SK-N-SH (cell line): ENCODE data around the gene OTUD7B. TPM values are rescaled to one million over a fixed set of nuclear protein-coding genes. Genes with fewer than 3 reads are reported as not detected.

ENCODE experiments used
- CTCF ChIA-PET: fragments of 300-600, 350-600 bp; formaldehyde crosslinking; extraction: SDS; loops from one replicate; lab custom pipeline; 2021; lab: Yijun Ruan, JAX
- POLR2A ChIA-PET: fragments of 350-600 bp; sonication (Branson Sonifier 250); formaldehyde crosslinking; extraction: SDS; loops from one replicate; lab custom pipeline; 2020; ENCODE audit warnings: antibody characterized with exemption, inconsistent platforms; lab: Yijun Ruan, JAX
- DNase-seq: peaks from one replicate; pipeline ENCODE4 v3.0.0; 2012
- H2AFZ ChIP-seq: fragments of 200-600 bp; sonication (generic); 2 replicates; pipeline ENCODE4 v1.8.1; 2016; ENCODE audit warnings: antibody characterized with exemption, mild to moderate bottlenecking, low read depth
- H3F3A ChIP-seq: fragments of 200-600 bp; sonication (generic); replicated peaks from 2 replicates; pipeline ENCODE3; 2016; ENCODE audit warnings: antibody characterized with exemption, mild to moderate bottlenecking; ENCODE audit not compliant: insufficient read depth
- H3K27ac ChIP-seq, 2 experiments: fragments of 200-500 bp in 1 of 2; fragments of 200-600 bp in 1 of 2; sonication (Bioruptor generic) in 1 of 2; sonication (generic), shearing (Covaris generic) in 1 of 2; 2 replicates each; pipeline versions ENCODE4 v1.5.1 to v1.6.1; 2014 to 2016; ENCODE audit warnings: low read depth in 2 of 2, inconsistent platforms in 1 of 2, low read length in 1 of 2, mild to moderate bottlenecking in 1 of 2, mixed read lengths in 1 of 2
- H3K27me3 ChIP-seq: fragments of 200-600 bp; sonication (generic), shearing (Covaris generic); 2 replicates; pipeline ENCODE4 v1.6.1; 2016; ENCODE audit warnings: mixed run types; ENCODE audit not compliant: insufficient read depth
- H3K36me3 ChIP-seq, 2 experiments: fragments of 200-500 bp in 1 of 2; fragments of 200-600 bp in 1 of 2; sonication (Bioruptor generic) in 1 of 2; sonication (generic) in 1 of 2; replicated peaks in 1 of 2; 2 replicates each; pipeline versions ENCODE3 to v1.5.1; 2014 to 2016; ENCODE audit warnings: low read length in 1 of 2, mild to moderate bottlenecking in 1 of 2; ENCODE audit not compliant: insufficient read depth in 2 of 2, control insufficient read depth in 1 of 2
- H3K4me1 ChIP-seq, 2 experiments: fragments of 200-500 bp in 1 of 2; fragments of 200-600 bp in 1 of 2; sonication (Bioruptor generic) in 1 of 2; sonication (generic), shearing (Covaris generic) in 1 of 2; 2 replicates each; pipeline versions ENCODE4 v1.5.1 to v1.6.1; 2014 to 2016; ENCODE audit warnings: low read depth in 1 of 2, low read length in 1 of 2, mixed run types in 1 of 2; ENCODE audit not compliant: insufficient read depth in 2 of 2, control insufficient read depth in 1 of 2
- H3K4me2 ChIP-seq: fragments of 200-600 bp; sonication (generic), shearing (Covaris generic); 2 replicates; pipeline ENCODE4 v1.6.1; 2017; ENCODE audit warnings: mixed run types
- H3K4me3 ChIP-seq, 2 experiments: fragments of 200-500 bp in 1 of 2; fragments of 200-600 bp in 1 of 2; sonication (Bioruptor generic) in 1 of 2; sonication (generic), shearing (Covaris generic) in 1 of 2; 2 replicates each; pipeline versions ENCODE4 v1.5.1 to v1.8.1; 2014 to 2016; ENCODE audit warnings: low read depth in 2 of 2, inconsistent platforms in 1 of 2, low read length in 1 of 2, mild to moderate bottlenecking in 1 of 2, mixed read lengths in 1 of 2, moderate library complexity in 1 of 2
- H3K79me2 ChIP-seq: fragments of 200-600 bp; sonication (generic); 2 replicates; pipeline ENCODE4 v1.8.1; 2017; ENCODE audit warnings: mild to moderate bottlenecking; ENCODE audit not compliant: insufficient read depth
- H3K9ac ChIP-seq: fragments of 200-600 bp; sonication (generic); 2 replicates; pipeline ENCODE4 v1.6.1; 2017; ENCODE audit warnings: mixed run types
- H3K9me2 ChIP-seq: fragments of 200-600 bp; sonication (generic); 2 replicates; pipeline ENCODE4 v1.6.1; 2017; ENCODE audit warnings: mixed run types
- H3K9me3 ChIP-seq: fragments of 200-600 bp; sonication (generic); 2 replicates; pipeline ENCODE4 v1.6.1; 2017; ENCODE audit warnings: mixed run types, mild to moderate bottlenecking, moderate library complexity
- H4K20me1 ChIP-seq: fragments of 200-600 bp; sonication (generic); 2 replicates; pipeline ENCODE4 v1.6.1; 2017; ENCODE audit warnings: mild to moderate bottlenecking, mixed run types; ENCODE audit not compliant: insufficient read depth
- CHD2 ChIP-seq: fragments of 150-350 bp; IDR thresholded peaks from 2 replicates; pipeline ENCODE4 v1.6.1; 2018; ENCODE audit warnings: low read length; ENCODE audit not compliant: partially characterized antibody
- CTCF ChIP-seq: fragments of 200-600 bp; sonication (generic); IDR thresholded peaks from 2 replicates; pipeline ENCODE4 v1.6.1; 2017; ENCODE audit warnings: antibody characterized with exemption, mild to moderate bottlenecking, moderate library complexity
- ELF1 ChIP-seq: IDR thresholded peaks from 2 replicates; pipeline ENCODE4 v1.4.0; 2012
- FOSL2 ChIP-seq: IDR thresholded peaks from 2 replicates; pipeline ENCODE4 v1.4.0; 2012; ENCODE audit warnings: low read depth, mild to moderate bottlenecking, moderate library complexity, borderline replicate concordance
- FOXJ3 ChIP-seq: sonication (generic); formaldehyde crosslinking; IDR thresholded peaks from 2 replicates; pipeline ENCODE4 v1.5.1; 2020; ENCODE audit warnings: mild to moderate bottlenecking, missing genetic modification reagents
- FOXM1 ChIP-seq: IDR thresholded peaks from 2 replicates; pipeline ENCODE4 v1.4.0; 2012; ENCODE audit warnings: low read depth, mild to moderate bottlenecking
- GABPA ChIP-seq: IDR thresholded peaks from 2 replicates; pipeline ENCODE4 v1.4.0; 2012; ENCODE audit warnings: low read depth, mild to moderate bottlenecking
- MAX ChIP-seq: IDR thresholded peaks from 2 replicates; pipeline ENCODE4 v1.4.0; 2012; ENCODE audit warnings: low read depth
- RCOR1 ChIP-seq: fragments of 150-350 bp; IDR thresholded peaks from 2 replicates; pipeline ENCODE4 v1.6.1; 2017; ENCODE audit warnings: antibody characterized with exemption, low read length
- RFX5 ChIP-seq: IDR thresholded peaks from 2 replicates; pipeline ENCODE4 v1.6.1; 2012; ENCODE audit warnings: mild to moderate bottlenecking, improper control_type of control experiment, low read length
- SIN3A ChIP-seq: IDR thresholded peaks from 2 replicates; pipeline ENCODE4 v1.6.1; 2012; ENCODE audit warnings: low read depth, mild to moderate bottlenecking, low read length, moderate library complexity, borderline replicate concordance
- SMC3 ChIP-seq: IDR thresholded peaks from 2 replicates; pipeline ENCODE4 v1.6.1; 2012; ENCODE audit warnings: low read depth, low read length, improper control_type of control experiment
- TAF1 ChIP-seq: IDR thresholded peaks from 2 replicates; pipeline ENCODE4 v1.6.1; 2012; ENCODE audit warnings: low read depth, mild to moderate bottlenecking, low read length, moderate library complexity, borderline replicate concordance
- TEAD4 ChIP-seq: IDR thresholded peaks from 2 replicates; pipeline ENCODE4 v1.4.0; 2012; ENCODE audit warnings: mild to moderate bottlenecking, borderline replicate concordance; ENCODE audit not compliant: insufficient read depth
- USF1 ChIP-seq: IDR thresholded peaks from 2 replicates; pipeline ENCODE4 v1.4.0; 2012; ENCODE audit warnings: low read depth, borderline replicate concordance
- YY1 ChIP-seq: IDR thresholded peaks from 2 replicates; pipeline ENCODE4 v1.4.0; 2012; ENCODE audit warnings: low read depth, mild to moderate bottlenecking
- ZBTB33 ChIP-seq: IDR thresholded peaks from 2 replicates; pipeline ENCODE4 v1.4.0; 2012; ENCODE audit warnings: low read depth, borderline replicate concordance
- WGBS: methylation state at CpG from one replicate; pipeline ENCODE4 v1.1.6; 2017; ENCODE audit warnings: low lambda C conversion rate; 5-methylcytosine and 5-hydroxymethylcytosine counted together
- polyA plus RNA-seq, 3 experiments: library from polyadenylated mRNA; depleted of rRNA; stranded (reverse); fragments of >200 nt; gene quantifications; 2 replicates each; pipeline ENCODE4 v1.2.3, GENCODE V29; 2012

Gene OTUD7B
- polyA plus RNA-seq, 1 of the 3 experiments (the other 2 are of a cell fraction) = 4.2 TPM

GRCh38 chr1:150024156-150024555 is 13.6 kb upstream of the OTUD7B start:
- Histone ChIP-seq H3K27ac (no peak overlapping the region), H3K9me3 (no peaks in the 10 kb centered on the region)
- TF ChIP-seq FOXJ3 (no peak), ELF1 (no peak), USF1 (no peak), CTCF (no peak), SMC3 (no peak), MAX (no peak), YY1 (no peak), RFX5 (no peak), CHD2 (no peak), SIN3A (no peak), RCOR1 (no peak), FOXM1 (no peak), GABPA (no peak), TEAD4 (no peak), ZBTB33 (no peak), TAF1 (no peak), FOSL2 (no peak)
- TF ChIP-seq, all 33 proteins: peak for 0
- no peak overlapping the region for H3K4me2 ChIP-seq
- H3F3A ChIP-seq = no peaks in the 10 kb centered on the region
- H3K9me2 ChIP-seq = no peaks in the 10 kb centered on the region
- ChIA-PET CTCF (interaction anchor here (0.9 to 1.7 kb wide), 4 partner anchors 11 to 63 kb away, joined by 3 to 4 read pairs (median 3); no protein-coding TSS in a partner anchor), POLR2A (interaction anchor here (0.6 kb wide), 1 partner anchor 139 kb away, joined by 3 read pairs; no protein-coding TSS in a partner anchor)
- no peaks in the 10 kb centered on the region for H3K4me1 ChIP-seq
- H3K36me3 ChIP-seq = no peaks in the 10 kb centered on the region
- no peaks in the 10 kb centered on the region for H3K79me2 ChIP-seq
- H2AFZ ChIP-seq = no peak overlapping the region
- H3K27me3 ChIP-seq = no peaks in the 10 kb centered on the region
- no peak overlapping the region for H3K9ac ChIP-seq
- no peaks in the 10 kb centered on the region for H4K20me1 ChIP-seq
- DNase-seq = no peak
- WGBS = 97% methylated on average over 2 of the region's 2 CpGs
- no peak overlapping the region for H3K4me3 ChIP-seq
